IMR-90 (cell line): ENCODE data around the gene GOLPH3L.

Experiments
- CEBPB ChIP-seq: IDR thresholded peaks from 2 replicates; pipeline ENCODE4 v1.6.1; 2012; ENCODE audit warnings: low read depth, low read length, improper control_type of control experiment
- FOS ChIP-seq: fragments of 150-350 bp; IDR thresholded peaks from 2 replicates; pipeline ENCODE4 v1.6.1; 2016; ENCODE audit warnings: low read depth, low read length
- MAZ ChIP-seq: IDR thresholded peaks from 2 replicates; pipeline ENCODE4 v1.6.1; 2012; ENCODE audit warnings: low read depth, mild to moderate bottlenecking, low read length, improper control_type of control experiment, moderate library complexity, borderline replicate concordance
- POLR2A ChIP-seq: IDR thresholded peaks from 2 replicates; pipeline ENCODE4 v1.6.1; 2012; ENCODE audit warnings: mild to moderate bottlenecking, low read depth, low read length
- RAD21 ChIP-seq: IDR thresholded peaks from 2 replicates; pipeline ENCODE4 v1.6.1; 2012; ENCODE audit warnings: low read length, improper control_type of control experiment
- SMC3 ChIP-seq: fragments of 150-350 bp; IDR thresholded peaks from 2 replicates; pipeline ENCODE4 v1.6.1; 2016; ENCODE audit warnings: low read depth, mild to moderate bottlenecking, antibody characterized with exemption, low read length, moderate library complexity
- TF ChIP-seq, protein P1 (sequence below): conservative IDR thresholded peaks from 2 replicates; pipeline ENCODE4 v1.5.1; 2012; ENCODE audit warnings: mild to moderate bottlenecking, low read depth, low read length, improper control_type of control experiment

DNA sequence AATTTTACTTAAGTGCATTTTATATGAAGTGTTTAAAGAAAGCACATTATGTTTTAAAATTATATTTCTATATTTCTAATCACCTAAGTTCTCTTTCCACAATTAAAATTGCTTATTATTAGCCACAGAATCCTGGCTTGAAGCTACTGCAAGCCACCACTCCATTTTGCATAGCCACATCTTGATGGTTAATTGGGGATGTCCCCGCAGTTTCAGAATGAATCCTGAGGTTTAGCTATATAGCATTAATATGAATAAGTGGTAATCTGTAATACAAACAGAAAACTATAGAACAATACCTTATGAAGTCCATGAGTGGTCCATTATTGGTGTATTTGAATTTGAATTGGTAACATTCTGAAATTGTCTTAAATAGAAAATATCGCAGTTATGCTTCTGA, 11.6 kb upstream of the GOLPH3L start:
- TF ChIP-seq, protein P1, sequence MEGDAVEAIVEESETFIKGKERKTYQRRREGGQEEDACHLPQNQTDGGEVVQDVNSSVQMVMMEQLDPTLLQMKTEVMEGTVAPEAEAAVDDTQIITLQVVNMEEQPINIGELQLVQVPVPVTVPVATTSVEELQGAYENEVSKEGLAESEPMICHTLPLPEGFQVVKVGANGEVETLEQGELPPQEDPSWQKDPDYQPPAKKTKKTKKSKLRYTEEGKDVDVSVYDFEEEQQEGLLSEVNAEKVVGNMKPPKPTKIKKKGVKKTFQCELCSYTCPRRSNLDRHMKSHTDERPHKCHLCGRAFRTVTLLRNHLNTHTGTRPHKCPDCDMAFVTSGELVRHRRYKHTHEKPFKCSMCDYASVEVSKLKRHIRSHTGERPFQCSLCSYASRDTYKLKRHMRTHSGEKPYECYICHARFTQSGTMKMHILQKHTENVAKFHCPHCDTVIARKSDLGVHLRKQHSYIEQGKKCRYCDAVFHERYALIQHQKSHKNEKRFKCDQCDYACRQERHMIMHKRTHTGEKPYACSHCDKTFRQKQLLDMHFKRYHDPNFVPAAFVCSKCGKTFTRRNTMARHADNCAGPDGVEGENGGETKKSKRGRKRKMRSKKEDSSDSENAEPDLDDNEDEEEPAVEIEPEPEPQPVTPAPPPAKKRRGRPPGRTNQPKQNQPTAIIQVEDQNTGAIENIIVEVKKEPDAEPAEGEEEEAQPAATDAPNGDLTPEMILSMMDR, result no peak
- no peak for TF ChIP-seq FOS
- TF ChIP-seq SMC3, result no peak
- TF ChIP-seq MAZ, result no peak
- no peak for TF ChIP-seq CEBPB
- TF ChIP-seq POLR2A, result no peak
- no peak for TF ChIP-seq RAD21
